Measurements from ENCODE around the gene DLG2. TPM values are rescaled to one million over a fixed set of nuclear protein-coding genes. Genes with fewer than 3 reads are reported as not detected.

Gene DLG2
- total and polyA plus RNA-seq, 9 of the 15 experiments (the other 6 are each of a cell fraction or from before 2014, with no cell fraction given), result 0.52 to 1.6 (median 0.95) TPM

DNA sequence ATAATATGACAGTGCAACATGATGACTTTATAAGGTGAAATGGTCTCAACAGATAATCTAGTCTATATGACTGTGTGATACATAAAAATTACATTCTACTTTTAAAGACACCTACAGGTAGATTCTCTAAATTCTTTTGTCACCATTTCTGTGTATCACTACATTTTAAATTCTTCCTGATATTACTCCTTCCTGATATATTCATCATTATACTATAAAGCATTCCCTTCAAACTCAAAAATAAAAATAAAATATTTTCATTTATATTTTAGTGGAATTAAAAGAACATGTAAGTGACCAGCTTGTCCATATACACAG is 1062.3 kb downstream of the DLG2 start (continued):
- TF ChIP-seq, protein P1, sequence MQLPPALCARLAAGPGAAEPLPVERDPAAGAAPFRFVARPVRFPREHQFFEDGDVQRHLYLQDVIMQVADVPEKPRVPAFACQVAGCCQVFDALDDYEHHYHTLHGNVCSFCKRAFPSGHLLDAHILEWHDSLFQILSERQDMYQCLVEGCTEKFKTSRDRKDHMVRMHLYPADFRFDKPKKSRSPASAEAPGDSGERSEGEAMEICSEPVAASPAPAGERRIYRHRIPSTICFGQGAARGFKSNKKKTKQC (CRISPR knock-in tag; IDR thresholded peaks at IDR 0.05), result no peak
- no peak for TF ChIP-seq RBM39 (optimal IDR thresholded peaks at IDR 0.05; ENCODE audit: low read depth, low read length)
- no peak for TF ChIP-seq MCM3 (IDR thresholded peaks at IDR 0.05)
- TF ChIP-seq PML (IDR thresholded peaks at IDR 0.05; ENCODE audit: low read length), result no peak

DNA sequence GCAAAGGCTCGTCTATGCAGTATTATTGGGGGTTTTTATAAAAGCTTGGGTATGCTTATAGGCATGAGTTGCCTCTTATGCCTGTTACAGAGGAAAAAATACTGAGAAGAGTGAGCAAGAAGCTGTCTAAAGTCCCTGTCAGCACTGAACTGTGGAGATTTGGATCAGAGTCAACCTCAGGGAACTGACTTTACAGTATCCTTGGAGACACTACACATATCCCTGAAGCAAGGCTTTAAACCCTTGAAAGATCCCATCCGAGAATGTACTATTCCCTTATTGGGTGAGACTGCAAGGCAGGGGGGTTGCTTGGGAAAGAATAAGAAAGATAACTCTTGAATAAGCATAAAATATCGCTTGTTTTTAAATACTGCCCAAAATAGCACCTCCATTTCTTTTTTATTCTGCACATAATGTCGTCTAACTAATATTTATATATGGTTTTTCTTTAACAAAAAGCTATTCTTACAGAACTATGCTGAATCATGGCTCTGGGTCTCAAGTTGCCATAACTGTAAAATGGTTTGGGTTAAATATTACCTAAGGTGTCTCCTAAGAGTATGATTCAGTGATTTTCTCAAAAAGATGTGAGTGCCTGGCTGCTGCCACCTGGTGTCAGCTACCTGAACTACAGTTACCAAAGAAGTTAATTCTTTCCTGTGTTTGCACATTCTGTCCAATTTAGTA is 1062.8 kb downstream of the DLG2 start:
- Histone ChIP-seq H3K9me3 (replicated peaks; ENCODE audit: control insufficient read depth, insufficient read depth, low read depth, low read length) (no peaks in the 10 kb centered on the region), H3K27ac (ENCODE audit: extremely low read depth, low read depth, low read length) (no peak overlapping the region), H3K4me2 (ENCODE audit: insufficient read depth, low read length) (no peak overlapping the region), H3K79me2 (ENCODE audit: control insufficient read depth, insufficient read depth, low read length) (no peaks in the 10 kb centered on the region), H3K27me3 (ENCODE audit: control insufficient read depth in 2 of 2, insufficient read depth in 2 of 2, low read length in 2 of 2) (no peaks in the 10 kb centered on the region), H4K20me1 (replicated peaks; ENCODE audit: control insufficient read depth, insufficient read depth, low read length) (no peaks in the 10 kb centered on the region), H2AFZ (ENCODE audit: low read depth, low read length) (no peak overlapping the region), H3K9me1 (ENCODE audit: control insufficient read depth, insufficient read depth, low read length) (no peaks in the 10 kb centered on the region), H3K4me3 (no peak overlapping the region), H3K4me1 (replicated peaks in 1 of 2; ENCODE audit: control insufficient read depth in 2 of 2, insufficient read depth in 2 of 2, low read length in 2 of 2) (no peaks in the 10 kb centered on the region), H3K36me3 (ENCODE audit: control insufficient read depth, insufficient read depth, low read length) (no peaks in the 10 kb centered on the region), H3K9ac (ENCODE audit: insufficient read depth in 1 of 2, low read depth in 2 of 2, low read length in 2 of 2) (no peak overlapping the region)
- intact Hi-C loops (cut with micrococcal nuclease), result loop anchor here (1.0 to 10.0 kb wide), 3 partner anchors 180 to 736 kb away; no protein-coding TSS in a partner anchor
- ATAC-seq (0 out of 3 replicates have a peak, but pooled peaks have one; percentile 38), DNase-seq (ENCODE audit: extremely low read depth in 1 of 4, low spot score in 3 of 4) (peak; percentile 20 to 50 (median 26)), FAIRE-seq (peak; percentile 80)
- ChIA-PET POLR2A (interaction anchor here (0.7 kb wide), 1 partner anchor 14 kb away, joined by 3 read pairs; no protein-coding TSS in a partner anchor), CTCF (ENCODE audit: low intra/inter-chr PET ratio) (no interaction called here)
- 0% methylated on average over 4 of the region's 4 CpGs for WGBS (ENCODE audit: insufficient coverage, low coverage, missing lambda C conversion rate)
- in situ Hi-C loops (cut with MboI), result loop anchor here (25.0 kb wide), 1 partner anchor 727 kb away; no protein-coding TSS in a partner anchor
- BruUV-seq (replicated peaks), result no TSS peak
- no peak for TF ChIP-seq C11orf30 (IDR thresholded peaks at IDR 0.05; ENCODE audit: low read depth)
- no peak for TF ChIP-seq ZNF766 (CRISPR knock-in tag; conservative IDR thresholded peaks at IDR 0.05)
- peak; percentile 45 to 62; a peak in 3 of 4 replicates for TF ChIP-seq RAD21 (CRISPR knock-in tag; conservative IDR thresholded peaks at IDR 0.05 in 1 of 2, IDR thresholded peaks at IDR 0.05 in 1 of 2)
- TF ChIP-seq NFE2 (IDR thresholded peaks at IDR 0.05; ENCODE audit: low read depth), result 0 out of 2 replicates have a peak, but pooled peaks have one; percentile 29
- no peak for TF ChIP-seq ZNF75A (CRISPR knock-in tag; IDR thresholded peaks at IDR 0.05)
- TF ChIP-seq SMC3 (conservative IDR thresholded peaks at IDR 0.05; ENCODE audit: insufficient read depth, low read depth, low read length), result peak; percentile 43; the same call in 1 of the 2 replicates
- peak; percentile 37 to 63 (median 57) for TF ChIP-seq CTCF (IDR thresholded peaks at IDR 0.05 in 2 of 3, conservative IDR thresholded peaks at IDR 0.05 in 1 of 3; ENCODE audit: insufficient read depth in 2 of 3, low read depth in 1 of 3, low read length in 3 of 3)

Measured in K562 (cell line).